Tibial artery (tissue), 4 donors: ENCODE measurements around the gene CFAP52.

ENCODE experiments used
- DNase-seq, 2 donors: peaks; one replicate each; pipeline ENCODE4 v3.0.0-alpha.2; 2019
- H3K27ac ChIP-seq, 2 donors: fragments of 200-600 bp; sonication (generic) in 1 of 2; 1 replicate in 1 of 2; 2 replicates in 1 of 2; pipeline ENCODE4 v1.5.1; 2018 to 2019; ENCODE audit warnings: mild to moderate bottlenecking in 1 of 2
- H3K27me3 ChIP-seq, 2 donors: fragments of 200-600 bp; sonication (generic) in 1 of 2; one replicate each; pipeline versions ENCODE4 v1.5.1 to v1.6.0; 2016 to 2019
- H3K36me3 ChIP-seq, 3 donors: fragments of 200-600 bp; sonication (generic) in 2 of 3; one replicate each; pipeline ENCODE4 v1.5.1; 2016 to 2019; ENCODE audit warnings: mild to moderate bottlenecking in 2 of 3
- H3K4me1 ChIP-seq, 4 donors: fragments of 200-600 bp; sonication (generic) in 2 of 4; 1 replicate in 3 of 4; 2 replicates in 1 of 4; pipeline ENCODE4 v1.5.1; 2016 to 2019
- H3K4me3 ChIP-seq, 2 donors: fragments of 200-600 bp; sonication (generic) in 1 of 2; 1 replicate in 1 of 2; 2 replicates in 1 of 2; pipeline ENCODE4 v1.5.1; 2018 to 2019; ENCODE audit warnings: mild to moderate bottlenecking in 2 of 2
- H3K9me3 ChIP-seq, 3 donors: fragments of 200-600 bp; sonication (generic) in 1 of 3; one replicate each; pipeline ENCODE4 v1.5.1; 2016 to 2019
- intact Hi-C: fragments of 100-400 bp; cut with DNase I; formaldehyde crosslinking; loops from one replicate; pipeline ENCODE4 v1.15.0; 2023; ENCODE audit warnings: low total_unique reads
- TF ChIP-seq, protein P1 (sequence below), 2 experiments: fragments of 200-600 bp in 1 of 2; fragments of 450-650 bp in 1 of 2; IDR thresholded peaks; one replicate each; pipeline ENCODE4 v1.5.1; 2017 to 2019; ENCODE audit warnings: antibody characterized with exemption in 2 of 2, mild to moderate bottlenecking in 1 of 2, moderate library complexity in 1 of 2

Gene CFAP52

DNA sequence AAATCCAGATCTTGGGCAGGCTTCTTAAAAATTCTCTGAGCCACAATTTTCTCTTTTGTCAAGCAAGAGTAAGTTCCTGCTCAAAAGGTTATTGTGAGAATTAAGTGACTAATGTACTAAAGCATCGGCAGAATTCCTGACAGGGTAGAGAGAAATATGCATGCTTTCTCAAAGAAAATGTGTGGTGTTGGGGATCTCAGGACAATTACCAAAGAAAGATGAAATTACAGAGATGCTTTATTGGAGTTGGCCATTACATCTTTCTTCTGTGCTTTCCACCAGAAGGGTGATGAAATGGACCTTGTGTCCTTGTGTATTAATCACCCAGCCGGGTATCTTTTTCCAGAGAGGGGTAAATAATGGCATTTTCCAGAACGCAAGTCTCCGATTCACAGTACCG lies 67.2 kb downstream of the CFAP52 start:
- Histone ChIP-seq H3K27me3 (peaks cover 0 to 59% of the 10 kb centered on the region in 2 donors), H3K36me3 (no peaks in the 10 kb centered on the region), H3K9me3 (no peaks in the 10 kb centered on the region), H3K27ac (no peak overlapping the region), H3K4me1 (peaks cover 0 to 24% (median 20%) of the 10 kb centered on the region in 4 donors), H3K4me3 (no peak overlapping the region)
- TF ChIP-seq, protein P1, sequence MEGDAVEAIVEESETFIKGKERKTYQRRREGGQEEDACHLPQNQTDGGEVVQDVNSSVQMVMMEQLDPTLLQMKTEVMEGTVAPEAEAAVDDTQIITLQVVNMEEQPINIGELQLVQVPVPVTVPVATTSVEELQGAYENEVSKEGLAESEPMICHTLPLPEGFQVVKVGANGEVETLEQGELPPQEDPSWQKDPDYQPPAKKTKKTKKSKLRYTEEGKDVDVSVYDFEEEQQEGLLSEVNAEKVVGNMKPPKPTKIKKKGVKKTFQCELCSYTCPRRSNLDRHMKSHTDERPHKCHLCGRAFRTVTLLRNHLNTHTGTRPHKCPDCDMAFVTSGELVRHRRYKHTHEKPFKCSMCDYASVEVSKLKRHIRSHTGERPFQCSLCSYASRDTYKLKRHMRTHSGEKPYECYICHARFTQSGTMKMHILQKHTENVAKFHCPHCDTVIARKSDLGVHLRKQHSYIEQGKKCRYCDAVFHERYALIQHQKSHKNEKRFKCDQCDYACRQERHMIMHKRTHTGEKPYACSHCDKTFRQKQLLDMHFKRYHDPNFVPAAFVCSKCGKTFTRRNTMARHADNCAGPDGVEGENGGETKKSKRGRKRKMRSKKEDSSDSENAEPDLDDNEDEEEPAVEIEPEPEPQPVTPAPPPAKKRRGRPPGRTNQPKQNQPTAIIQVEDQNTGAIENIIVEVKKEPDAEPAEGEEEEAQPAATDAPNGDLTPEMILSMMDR (IDR thresholded peaks at IDR 0.05), result no peak
- intact Hi-C loops, result no loop called here
- no peak for DNase-seq

DNA sequence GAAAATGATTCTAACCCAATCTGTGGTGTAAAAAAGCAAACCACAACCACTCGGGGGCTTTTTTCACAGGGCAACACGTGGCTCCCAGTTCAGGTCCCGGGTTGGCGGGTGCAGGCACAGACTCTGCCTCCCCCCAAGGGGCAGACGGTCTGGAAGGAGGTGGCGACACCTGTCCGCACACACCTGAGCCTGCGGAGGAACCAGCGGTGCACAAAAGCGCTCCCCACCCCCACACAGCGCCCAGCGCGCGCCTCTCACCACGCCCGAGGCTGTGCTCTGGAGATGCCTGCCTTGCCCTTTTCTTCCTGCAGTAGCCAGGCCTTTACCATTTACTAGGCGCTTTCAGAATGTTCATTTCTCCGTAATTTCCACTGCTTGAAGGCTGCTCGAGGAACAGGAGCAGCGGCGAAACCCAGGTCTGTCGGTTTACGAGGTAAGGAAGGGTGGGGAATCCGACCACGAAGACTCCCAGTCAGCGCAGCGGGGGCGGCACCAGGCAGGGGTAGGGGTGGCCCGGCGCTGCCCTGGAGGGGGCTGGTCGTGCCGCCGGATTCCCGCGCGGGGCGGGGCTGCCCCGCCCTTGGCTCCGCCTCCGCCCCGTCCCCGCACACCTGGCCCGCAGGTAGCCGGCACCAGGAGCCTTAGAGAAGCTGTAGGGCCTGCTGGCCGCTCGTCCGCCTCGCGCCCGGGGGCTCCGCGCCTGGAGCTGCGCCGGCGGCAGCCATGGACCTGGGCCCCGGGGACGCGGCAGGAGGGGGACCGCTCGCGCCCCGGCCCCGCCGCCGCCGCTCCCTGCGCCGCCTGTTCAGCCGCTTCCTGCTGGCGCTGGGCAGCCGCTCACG lies 68.7 kb downstream of the CFAP52 start, which contains the start of gene USP43:
Gene USP43 (plus strand): TSS at position 608 of the 842 bp plus-strand sequence. CDS start 116 bp downstream, at position 724.
- Histone ChIP-seq H3K4me1 (peaks cover 0 to 24% (median 20%) of the 10 kb centered on the region in 4 donors), H3K9me3 (no peaks in the 10 kb centered on the region), H3K27me3 (peaks cover 0 to 59% of the 10 kb centered on the region in 2 donors), H3K27ac (no peak within 1 kb of the TSS), H3K36me3 (no peaks in the 10 kb centered on the region), H3K4me3 (peak within 1 kb of the TSS; percentile 31 to 49)
- TF ChIP-seq, protein P1 (IDR thresholded peaks at IDR 0.05), result no peak
- intact Hi-C loops, result no loop called here
- DNase-seq, result no peak

DNA sequence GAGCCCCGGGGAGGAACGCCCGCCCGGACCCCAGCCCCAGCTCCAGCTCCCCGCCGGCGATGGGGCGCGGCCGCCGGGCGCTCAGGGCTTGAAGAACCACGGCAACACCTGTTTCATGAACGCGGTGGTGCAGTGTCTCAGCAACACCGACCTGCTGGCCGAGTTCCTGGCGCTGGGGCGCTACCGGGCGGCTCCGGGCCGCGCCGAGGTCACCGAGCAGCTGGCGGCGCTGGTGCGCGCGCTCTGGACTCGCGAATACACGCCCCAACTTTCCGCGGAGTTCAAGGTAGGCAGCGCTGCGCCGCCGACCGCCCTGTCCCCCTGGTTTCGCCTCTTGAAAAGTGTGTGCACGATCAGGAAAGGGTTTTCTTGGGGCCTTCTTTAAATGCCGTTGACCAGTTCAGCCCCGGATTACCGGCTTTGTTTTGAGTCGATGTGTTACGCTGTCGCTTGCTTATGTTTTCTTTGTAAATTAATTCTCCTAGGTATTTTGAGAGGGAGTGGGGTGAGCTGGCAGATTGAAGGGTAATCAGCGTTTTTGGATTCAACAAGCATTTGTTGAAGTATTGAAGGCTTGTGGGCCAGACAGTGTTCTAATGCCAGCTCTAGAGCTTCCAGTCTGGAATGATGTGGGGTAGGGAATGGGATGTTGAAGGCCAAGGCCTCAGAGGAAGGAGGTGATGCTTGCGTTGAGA lies 69.6 kb downstream of the CFAP52 start:
- H3K4me1 ChIP-seq, result peaks cover 0 to 24% (median 20%) of the 10 kb centered on the region in 4 donors
- peak overlapping the region; percentile 31 to 49 for H3K4me3 ChIP-seq
- intact Hi-C loops, result no loop called here
- H3K27me3 ChIP-seq, result peaks cover 0 to 60% of the 10 kb centered on the region in 2 donors
- TF ChIP-seq, protein P1 (IDR thresholded peaks at IDR 0.05), result no peak
- DNase-seq, result no peak
- H3K27ac ChIP-seq, result no peak overlapping the region
- no peaks in the 10 kb centered on the region for H3K9me3 ChIP-seq
- no peaks in the 10 kb centered on the region for H3K36me3 ChIP-seq

DNA sequence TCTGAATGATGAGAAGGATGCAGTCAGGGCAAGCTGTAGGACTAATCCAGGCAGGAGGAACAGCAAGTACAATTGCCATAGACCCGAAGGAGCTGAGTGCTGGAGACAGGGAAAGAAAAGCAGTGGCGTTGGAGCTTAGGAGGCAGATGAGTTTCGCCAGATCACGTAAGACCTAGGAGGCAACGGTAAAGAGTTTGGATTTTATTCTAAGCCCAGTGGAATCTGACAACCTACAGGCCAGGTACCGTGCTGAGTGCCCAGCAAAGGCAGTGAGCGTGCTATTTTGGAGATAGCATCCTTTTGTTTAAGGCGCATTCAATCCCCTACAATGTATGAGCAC lies 70.1 kb downstream of the CFAP52 start:
- H3K4me1 ChIP-seq, result peaks cover 0 to 24% (median 20%) of the 10 kb centered on the region in 4 donors
- no peak overlapping the region for H3K27ac ChIP-seq
- peaks cover 0 to 61% of the 10 kb centered on the region in 2 donors for H3K27me3 ChIP-seq
- intact Hi-C loops, result no loop called here
- TF ChIP-seq, protein P1 (IDR thresholded peaks at IDR 0.05), result no peak
- no peak overlapping the region for H3K4me3 ChIP-seq
- no peaks in the 10 kb centered on the region for H3K36me3 ChIP-seq
- H3K9me3 ChIP-seq, result no peaks in the 10 kb centered on the region
- no peak for DNase-seq

DNA sequence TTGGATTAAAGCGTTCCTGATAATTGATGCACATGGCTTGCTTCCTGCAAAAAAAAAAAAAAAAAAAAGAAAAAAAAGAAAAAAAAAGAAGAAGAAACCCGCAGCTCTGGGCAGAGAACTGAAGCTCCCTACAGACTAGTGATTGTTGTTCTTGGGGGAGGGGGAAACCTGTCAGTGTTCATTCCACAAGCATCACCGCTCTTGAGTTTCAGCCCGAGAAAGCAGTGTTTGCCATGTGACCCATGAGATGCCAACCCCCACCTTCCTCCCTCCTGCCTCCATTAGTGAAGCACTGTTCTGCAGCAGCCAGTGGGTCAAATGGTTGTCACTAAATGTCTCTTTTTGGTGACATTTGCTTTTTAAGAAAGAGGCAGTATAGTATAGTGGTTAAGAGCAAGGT lies 70.6 kb downstream of the CFAP52 start:
- no peaks in the 10 kb centered on the region for H3K9me3 ChIP-seq
- TF ChIP-seq, protein P1 (IDR thresholded peaks at IDR 0.05), result no peak
- H3K27ac ChIP-seq, result no peak overlapping the region
- peaks cover 0 to 24% (median 20%) of the 10 kb centered on the region in 4 donors for H3K4me1 ChIP-seq
- no peak for DNase-seq
- H3K36me3 ChIP-seq, result no peaks in the 10 kb centered on the region
- peaks cover 0 to 59% of the 10 kb centered on the region in 2 donors for H3K27me3 ChIP-seq
- no peak overlapping the region for H3K4me3 ChIP-seq
- intact Hi-C loops, result no loop called here
